Cardiac muscle cell (in vitro differentiated cells and primary cell): Measurements from ENCODE around the gene OBSCN. TPM values are rescaled to one million over a fixed set of nuclear protein-coding genes. Genes with fewer than 3 reads are reported as not detected.

Experiments used
- DNase-seq, 2 donors: peaks; one replicate each; pipeline versions ENCODE4 v3.0.0 to v3.0.0-alpha.2; 2010 to 2017; ENCODE audit warnings: low read depth in 1 of 2, low spot score in 1 of 2
- H3K27ac ChIP-seq: fragments of 200-600 bp; sonication (generic); 2 replicates; pipeline ENCODE4 v1.5.1; 2016
- H3K27me3 ChIP-seq: fragments of 200-600 bp; sonication (generic); 2 replicates; pipeline ENCODE4 v1.6.0; 2016; ENCODE audit warnings: control low read depth
- H3K36me3 ChIP-seq: fragments of 200-600 bp; sonication (generic); 2 replicates; pipeline ENCODE4 v1.5.1; 2016; ENCODE audit warnings: control low read depth
- H3K4me1 ChIP-seq: fragments of 200-600 bp; sonication (generic); 2 replicates; pipeline ENCODE4 v1.8.1; 2017; ENCODE audit warnings: low read depth, mild to moderate bottlenecking, mixed run types
- H3K4me3 ChIP-seq: fragments of 200-600 bp; sonication (generic); 2 replicates; pipeline ENCODE4 v1.5.1; 2016; ENCODE audit warnings: mild to moderate bottlenecking
- H3K9me3 ChIP-seq: fragments of 200-600 bp; sonication (generic); 2 replicates; pipeline ENCODE4 v1.5.1; 2017; ENCODE audit warnings: low read depth, mild to moderate bottlenecking, control low read depth
- polyA plus RNA-seq: library from polyadenylated mRNA; unstranded; fragments of >200 nt; fragmentation: Nextera tagmentation; extraction: Ambion mirVana; gene quantifications from 2 replicates; pipeline ENCODE4 v1.2.1, GENCODE V29; 2016
- total RNA-seq: library from RNA; depleted of rRNA; stranded (reverse); fragments of >200 nt; gene quantifications from 2 replicates; pipeline ENCODE4 v1.2.3, GENCODE V29; 2016
- TF ChIP-seq, protein P1 (sequence below): IDR thresholded peaks from 2 replicates; pipeline ENCODE4 v1.5.1; 2012; ENCODE audit warnings: low read depth, mild to moderate bottlenecking, low read length

The OBSCN gene
- total and polyA plus RNA-seq, 2 experiments from 2014 or later: 87.1 to 390 TPM

DNA sequence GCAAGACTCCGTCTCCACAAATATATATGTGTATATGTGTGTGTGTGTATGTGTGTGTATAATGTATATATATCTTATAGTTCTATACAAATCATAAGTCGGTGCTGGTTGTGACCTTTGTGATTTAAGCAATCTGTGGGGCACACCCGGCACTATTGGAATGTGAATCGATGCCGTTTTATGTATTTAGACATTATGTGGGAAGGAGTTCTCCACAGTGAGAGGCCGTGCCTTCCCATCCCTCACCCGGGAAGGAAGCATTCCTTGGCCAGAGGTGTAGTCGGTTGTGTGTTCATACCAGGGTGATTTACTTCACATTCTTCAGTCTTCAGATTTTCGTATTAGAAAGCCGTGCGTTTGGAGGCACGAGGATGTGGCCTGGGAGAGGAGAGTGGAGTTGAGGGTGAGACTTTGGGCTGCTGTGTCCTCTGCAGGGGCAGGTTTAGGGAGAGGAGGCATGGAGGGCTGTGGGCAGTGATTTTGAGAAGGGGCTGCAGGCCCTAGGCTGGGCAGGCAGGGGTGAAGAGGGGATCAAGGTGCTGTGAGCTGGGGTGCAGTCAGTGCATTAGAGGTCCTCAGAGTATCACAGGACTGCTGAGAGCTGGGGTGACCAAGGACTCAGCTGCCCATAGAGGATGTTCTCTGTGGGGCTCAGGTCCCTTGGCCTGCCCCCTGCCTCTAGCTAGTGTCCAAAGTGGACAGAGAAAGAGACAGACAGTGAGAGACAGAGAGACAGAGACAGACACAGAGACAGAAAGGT lies 141.0 kb downstream of the OBSCN start:
- TF ChIP-seq, protein P1, sequence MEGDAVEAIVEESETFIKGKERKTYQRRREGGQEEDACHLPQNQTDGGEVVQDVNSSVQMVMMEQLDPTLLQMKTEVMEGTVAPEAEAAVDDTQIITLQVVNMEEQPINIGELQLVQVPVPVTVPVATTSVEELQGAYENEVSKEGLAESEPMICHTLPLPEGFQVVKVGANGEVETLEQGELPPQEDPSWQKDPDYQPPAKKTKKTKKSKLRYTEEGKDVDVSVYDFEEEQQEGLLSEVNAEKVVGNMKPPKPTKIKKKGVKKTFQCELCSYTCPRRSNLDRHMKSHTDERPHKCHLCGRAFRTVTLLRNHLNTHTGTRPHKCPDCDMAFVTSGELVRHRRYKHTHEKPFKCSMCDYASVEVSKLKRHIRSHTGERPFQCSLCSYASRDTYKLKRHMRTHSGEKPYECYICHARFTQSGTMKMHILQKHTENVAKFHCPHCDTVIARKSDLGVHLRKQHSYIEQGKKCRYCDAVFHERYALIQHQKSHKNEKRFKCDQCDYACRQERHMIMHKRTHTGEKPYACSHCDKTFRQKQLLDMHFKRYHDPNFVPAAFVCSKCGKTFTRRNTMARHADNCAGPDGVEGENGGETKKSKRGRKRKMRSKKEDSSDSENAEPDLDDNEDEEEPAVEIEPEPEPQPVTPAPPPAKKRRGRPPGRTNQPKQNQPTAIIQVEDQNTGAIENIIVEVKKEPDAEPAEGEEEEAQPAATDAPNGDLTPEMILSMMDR: no peak
- DNase-seq: no peak
- Histone ChIP-seq H3K27me3 (no peaks in the 10 kb centered on the region), H3K4me1 (no peaks in the 10 kb centered on the region), H3K27ac (no peak overlapping the region), H3K9me3 (no peaks in the 10 kb centered on the region), H3K4me3 (no peak overlapping the region), H3K36me3 (peaks cover 21% of the 10 kb centered on the region)

DNA sequence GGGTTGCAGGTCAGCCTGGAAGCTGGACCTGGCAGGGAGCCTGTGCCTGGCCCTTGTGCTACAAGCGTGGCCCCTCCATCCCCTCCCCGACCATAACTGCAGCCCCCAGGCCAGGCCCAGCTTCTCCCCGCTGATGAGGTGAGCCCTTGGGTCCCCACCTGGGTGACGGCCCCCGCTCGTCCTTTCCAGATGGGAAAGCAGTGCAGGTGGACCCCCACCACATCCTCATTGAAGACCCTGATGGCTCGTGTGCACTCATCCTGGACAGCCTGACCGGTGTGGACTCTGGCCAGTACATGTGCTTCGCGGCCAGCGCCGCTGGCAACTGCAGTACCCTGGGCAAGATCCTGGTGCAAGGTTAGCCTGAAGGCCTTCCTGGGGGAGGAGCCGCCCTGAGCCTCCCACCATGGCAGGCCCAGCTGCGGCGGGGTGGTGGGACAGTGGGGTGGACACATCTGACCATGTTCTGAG lies 141.9 kb downstream of the OBSCN start:
- Histone ChIP-seq H3K27me3 (no peaks in the 10 kb centered on the region), H3K9me3 (no peaks in the 10 kb centered on the region), H3K27ac (no peak overlapping the region), H3K4me3 (no peak overlapping the region), H3K36me3 (peaks cover 21% of the 10 kb centered on the region), H3K4me1 (no peaks in the 10 kb centered on the region)
- TF ChIP-seq, protein P1: no peak
- DNase-seq: no peak

GRCh38 chr1:228350179-228350742 lies 142.4 kb downstream of the OBSCN start:
- Histone ChIP-seq H3K9me3 (no peaks in the 10 kb centered on the region), H3K4me1 (no peaks in the 10 kb centered on the region), H3K36me3 (peaks cover 21% of the 10 kb centered on the region), H3K27me3 (no peaks in the 10 kb centered on the region), H3K27ac (no peak overlapping the region), H3K4me3 (no peak overlapping the region)
- TF ChIP-seq, protein P1: no peak
- DNase-seq: no peak

DNA sequence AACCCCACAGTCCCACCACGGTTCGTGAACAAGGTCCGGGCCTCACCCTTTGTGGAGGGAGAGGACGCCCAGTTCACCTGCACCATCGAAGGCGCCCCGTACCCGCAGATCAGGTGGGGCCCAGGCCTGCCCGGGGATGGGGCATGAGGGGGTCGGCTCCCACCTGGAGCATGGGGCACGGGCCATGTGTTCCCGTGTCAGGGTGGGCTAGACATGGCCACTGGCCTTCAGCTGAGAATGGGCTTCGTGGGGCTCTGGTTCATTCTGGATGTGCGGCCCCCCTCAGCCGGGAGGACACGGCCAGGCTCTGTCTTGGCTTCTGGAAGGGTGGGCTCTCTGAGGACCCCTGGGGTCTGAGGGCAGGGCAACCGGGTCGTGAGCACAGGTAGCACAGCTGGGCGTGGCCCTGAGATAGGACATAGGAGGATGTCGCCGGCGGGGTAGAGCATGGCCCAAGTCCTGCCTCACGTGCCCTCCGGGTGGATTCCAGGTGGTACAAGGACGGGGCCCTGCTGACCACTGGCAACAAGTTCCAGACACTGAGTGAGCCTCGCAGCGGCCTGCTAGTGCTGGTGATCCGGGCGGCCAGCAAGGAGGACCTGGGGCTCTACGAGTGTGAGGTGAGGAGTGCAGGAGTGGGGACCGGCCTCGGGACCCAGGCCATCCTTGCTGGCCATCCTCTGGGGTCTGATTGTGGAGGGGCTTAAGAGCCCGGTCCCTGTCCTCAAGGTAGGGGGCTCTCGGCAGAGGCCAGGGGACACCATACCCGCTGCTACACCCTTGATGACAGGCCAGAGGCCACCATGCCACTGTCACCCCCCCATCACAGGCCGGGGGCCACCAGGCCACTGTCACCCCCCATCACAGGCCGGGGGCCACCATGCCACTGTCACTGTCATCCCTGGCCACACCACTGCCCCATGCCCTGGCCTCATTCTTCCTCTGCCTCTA lies 143.3 kb downstream of the OBSCN start:
- no peak for DNase-seq
- H3K9me3 ChIP-seq: no peaks in the 10 kb centered on the region
- peaks cover 21% of the 10 kb centered on the region for H3K36me3 ChIP-seq
- H3K4me3 ChIP-seq: no peak overlapping the region
- TF ChIP-seq, protein P1: no peak
- peak overlapping the region; percentile 52 for H3K27ac ChIP-seq
- H3K4me1 ChIP-seq: no peaks in the 10 kb centered on the region
- H3K27me3 ChIP-seq: no peaks in the 10 kb centered on the region

DNA sequence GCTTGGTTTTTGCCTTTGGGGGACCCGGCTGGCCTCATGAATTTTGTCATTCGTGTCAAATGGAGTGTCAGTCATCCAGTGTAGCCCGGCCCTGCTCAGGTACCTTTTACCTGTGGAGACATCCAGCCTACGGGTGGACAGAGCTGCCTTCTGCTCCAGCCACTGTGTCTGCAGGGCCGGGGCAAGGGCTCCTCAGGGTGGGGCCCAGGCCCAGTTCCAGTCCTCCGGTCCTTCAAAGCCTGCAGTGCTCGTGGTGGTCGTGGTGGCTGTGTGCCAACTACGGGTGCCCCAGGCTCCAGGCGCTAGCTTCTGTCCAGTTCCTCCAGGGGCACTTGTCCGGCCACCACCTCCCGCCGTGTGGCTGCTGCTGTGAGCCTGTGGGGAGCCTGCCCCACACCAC lies 144.0 kb downstream of the OBSCN start:
- no peaks in the 10 kb centered on the region for H3K9me3 ChIP-seq
- no peak for DNase-seq
- H3K4me3 ChIP-seq: no peak overlapping the region
- H3K36me3 ChIP-seq: peaks cover 21% of the 10 kb centered on the region
- no peaks in the 10 kb centered on the region for H3K27me3 ChIP-seq
- peak overlapping the region; percentile 52 for H3K27ac ChIP-seq
- no peaks in the 10 kb centered on the region for H3K4me1 ChIP-seq
- TF ChIP-seq, protein P1: no peak
